ENCODE data around the gene OR10H3. TPM values are rescaled to one million over a fixed set of nuclear protein-coding genes. Genes with fewer than 3 reads are reported as not detected.

The OR10H3 gene, protein sequence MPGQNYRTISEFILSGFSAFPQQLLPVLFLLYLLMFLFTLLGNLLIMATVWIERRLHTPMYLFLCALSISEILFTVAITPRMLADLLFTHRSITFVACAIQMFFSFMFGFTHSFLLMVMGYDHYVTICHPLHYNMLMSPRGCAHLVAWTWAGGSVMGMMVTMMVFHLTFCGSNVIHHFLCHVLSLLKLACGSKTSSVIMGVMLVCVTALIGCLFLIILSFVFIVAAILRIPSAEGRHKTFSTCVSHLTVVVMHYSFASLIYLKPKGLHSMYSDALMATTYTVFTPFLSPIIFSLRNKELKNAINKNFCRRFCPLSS
- not detected for total RNA-seq

- Histone ChIP-seq H3K36me3 (no peaks in the 10 kb centered on the region), H3K4me1 (no peaks in the 10 kb centered on the region), H3K27ac (no peak within 1 kb of the TSS), H3K4me3 (no peak within 1 kb of the TSS), H3K9me3 (peaks cover 8 to 17% (median 12%) of the 10 kb centered on the region in 4 donors), H3K27me3 (no peaks in the 10 kb centered on the region)
- TF ChIP-seq, protein P1, sequence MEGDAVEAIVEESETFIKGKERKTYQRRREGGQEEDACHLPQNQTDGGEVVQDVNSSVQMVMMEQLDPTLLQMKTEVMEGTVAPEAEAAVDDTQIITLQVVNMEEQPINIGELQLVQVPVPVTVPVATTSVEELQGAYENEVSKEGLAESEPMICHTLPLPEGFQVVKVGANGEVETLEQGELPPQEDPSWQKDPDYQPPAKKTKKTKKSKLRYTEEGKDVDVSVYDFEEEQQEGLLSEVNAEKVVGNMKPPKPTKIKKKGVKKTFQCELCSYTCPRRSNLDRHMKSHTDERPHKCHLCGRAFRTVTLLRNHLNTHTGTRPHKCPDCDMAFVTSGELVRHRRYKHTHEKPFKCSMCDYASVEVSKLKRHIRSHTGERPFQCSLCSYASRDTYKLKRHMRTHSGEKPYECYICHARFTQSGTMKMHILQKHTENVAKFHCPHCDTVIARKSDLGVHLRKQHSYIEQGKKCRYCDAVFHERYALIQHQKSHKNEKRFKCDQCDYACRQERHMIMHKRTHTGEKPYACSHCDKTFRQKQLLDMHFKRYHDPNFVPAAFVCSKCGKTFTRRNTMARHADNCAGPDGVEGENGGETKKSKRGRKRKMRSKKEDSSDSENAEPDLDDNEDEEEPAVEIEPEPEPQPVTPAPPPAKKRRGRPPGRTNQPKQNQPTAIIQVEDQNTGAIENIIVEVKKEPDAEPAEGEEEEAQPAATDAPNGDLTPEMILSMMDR (IDR thresholded peaks at IDR 0.05), result no peak
- TF ChIP-seq POLR2A (IDR thresholded peaks at IDR 0.05), result no peak
- TF ChIP-seq POLR2AphosphoS5 (IDR thresholded peaks at IDR 0.05), result no peak
- no peak for TF ChIP-seq EP300 (IDR thresholded peaks at IDR 0.05)
- WGBS, 2 donors, result 69 to 73% methylated on average over 4 of the region's 4 CpGs
- DNase-seq (no peak), ATAC-seq (ENCODE audit: low FRiP score in 2 of 2) (no peak)
Measured at GRCh38 chr19:15737722-15738121, at the start of gene OR10H3. OR10H3 (plus strand) TSS chr19:15737985; CDS start chr19:15741393, 3,408 bp downstream.

DNA sequence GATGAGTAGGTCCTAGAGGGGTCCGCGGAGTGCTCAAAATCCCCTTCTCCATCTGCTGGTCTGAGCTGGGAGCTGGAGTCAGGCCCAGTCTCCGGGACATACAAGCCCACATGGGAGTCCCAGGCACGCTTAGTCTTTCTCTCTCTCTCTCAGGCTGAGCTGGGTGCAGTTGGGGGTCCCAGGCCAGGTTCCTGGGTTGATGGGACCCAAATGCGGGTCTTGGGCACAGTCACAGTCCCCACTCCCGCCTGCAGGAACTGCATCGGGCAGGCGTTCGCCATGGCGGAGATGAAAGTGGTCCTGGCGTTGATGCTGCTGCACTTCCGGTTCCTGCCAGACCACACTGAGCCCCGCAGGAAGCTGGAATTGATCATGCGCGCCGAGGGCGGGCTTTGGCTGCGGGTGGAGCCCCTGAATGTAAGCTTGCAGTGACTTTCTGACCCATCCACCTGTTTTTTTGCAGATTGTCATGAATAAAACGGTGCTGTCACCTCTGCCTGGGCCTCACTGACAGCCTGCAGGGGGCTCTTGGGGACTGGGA, 41.1 kb upstream of the OR10H3 start:
- DNase-seq (peak in 1 of 2 donors; percentile 59), ATAC-seq (ENCODE audit: low FRiP score in 2 of 2) (no peak)
- H3K9me3 ChIP-seq, result no peaks in the 10 kb centered on the region
- H3K4me1 ChIP-seq, result no peaks in the 10 kb centered on the region
- H3K36me3 ChIP-seq, result no peaks in the 10 kb centered on the region
- H3K27ac ChIP-seq, result no peak overlapping the region
- no peak overlapping the region for H3K4me3 ChIP-seq
- 72 to 81% methylated on average over 4 to 19 of the region's 19 CpGs for WGBS, 2 donors
- TF ChIP-seq EP300 (IDR thresholded peaks at IDR 0.05) (no peak), POLR2AphosphoS5 (IDR thresholded peaks at IDR 0.05) (no peak), POLR2A (IDR thresholded peaks at IDR 0.05) (no peak)
- TF ChIP-seq, protein P1 (IDR thresholded peaks at IDR 0.05), result no peak
- no peaks in the 10 kb centered on the region for H3K27me3 ChIP-seq

GRCh38 chr19:15701757-15702533, 35.8 kb upstream of the OR10H3 start:
- H3K27ac ChIP-seq, result no peak overlapping the region
- no peaks in the 10 kb centered on the region for H3K36me3 ChIP-seq
- H3K4me1 ChIP-seq, result peaks cover 0 to 11% (median 5%) of the 10 kb centered on the region in 4 donors
- no peak for TF ChIP-seq POLR2AphosphoS5 (IDR thresholded peaks at IDR 0.05)
- no peak for TF ChIP-seq POLR2A (IDR thresholded peaks at IDR 0.05)
- no peak for TF ChIP-seq EP300 (IDR thresholded peaks at IDR 0.05)
- TF ChIP-seq, protein P1 (IDR thresholded peaks at IDR 0.05), result no peak
- 50 to 70% methylated on average over 1 to 4 of the region's 4 CpGs for WGBS, 2 donors
- DNase-seq (no peak), ATAC-seq (ENCODE audit: low FRiP score in 2 of 2) (peak in 1 of 2 donors; percentile 15)
- H3K4me3 ChIP-seq, result no peak overlapping the region
- no peaks in the 10 kb centered on the region for H3K27me3 ChIP-seq
- H3K9me3 ChIP-seq, result no peaks in the 10 kb centered on the region

- 3 to 13% methylated on average over 3 to 7 of the region's 7 CpGs for WGBS, 2 donors
- no peaks in the 10 kb centered on the region for H3K36me3 ChIP-seq
- H3K27me3 ChIP-seq, result no peaks in the 10 kb centered on the region
- H3K4me3 ChIP-seq, result no peak overlapping the region
- no peak for TF ChIP-seq POLR2A (IDR thresholded peaks at IDR 0.05)
- peak in 1 of 2 donors; percentile 19 for TF ChIP-seq POLR2AphosphoS5 (IDR thresholded peaks at IDR 0.05)
- TF ChIP-seq, protein P1 (IDR thresholded peaks at IDR 0.05), result no peak
- TF ChIP-seq EP300 (IDR thresholded peaks at IDR 0.05), result no peak
- peaks cover 0 to 11% (median 5%) of the 10 kb centered on the region in 4 donors for H3K4me1 ChIP-seq
- DNase-seq (peak; percentile 50 to 56), ATAC-seq (ENCODE audit: low FRiP score in 2 of 2) (peak; percentile 77 to 78)
- no peaks in the 10 kb centered on the region for H3K9me3 ChIP-seq
- H3K27ac ChIP-seq, result no peak overlapping the region
Measured at GRCh38 chr19:15702534-15702930, 35.3 kb upstream of the OR10H3 start.
